A673 (cell line): Measurements from ENCODE around the gene TMEM271. TPM values are rescaled to one million over a fixed set of nuclear protein-coding genes. Genes with fewer than 3 reads are reported as not detected.

Experiments used
- BruUV-seq: library from RNA; stranded (reverse); fragments of 400-500 nt; replicated peaks from 2 replicates; lab custom pipeline; 2021; lab: Mats Ljungman, UMichigan
- CTCF ChIA-PET: fragments of 300-600 bp; sonication (Branson Sonifier 250); formaldehyde crosslinking; loops from one replicate; lab custom pipeline; 2022; ENCODE audit warnings: antibody characterized with exemption; lab: Charles Lee
- POLR2A ChIA-PET: fragments of 300-600 bp; sonication (Branson Sonifier 250); formaldehyde crosslinking; loops from one replicate; lab custom pipeline; 2022; ENCODE audit warnings: antibody characterized with exemption; ENCODE audit not compliant: low non-redundant PET; lab: Charles Lee
- DNase-seq: peaks from one replicate; pipeline ENCODE4 v3.0.0-alpha.2; 2015; ENCODE audit warnings: low spot score
- H3K27ac ChIP-seq: fragments of 200-600 bp; sonication (generic); 2 replicates; pipeline ENCODE4 v1.5.1; 2016; ENCODE audit warnings: mixed run types, low read depth, mild to moderate bottlenecking, mixed read lengths, antibody characterized with exemption, low read length; ENCODE audit not compliant: poor library complexity, severe bottlenecking
- H3K27me3 ChIP-seq: fragments of 200-600 bp; sonication (generic); replicated peaks from 2 replicates; pipeline ENCODE4 v1.6.1; 2017; ENCODE audit warnings: mixed run types, low read depth, mild to moderate bottlenecking, mixed read lengths, antibody characterized with exemption, low read length; ENCODE audit not compliant: insufficient read depth, poor library complexity
- H3K36me3 ChIP-seq: fragments of 200-600 bp; sonication (generic); 2 replicates; pipeline ENCODE4 v1.6.1; 2016; ENCODE audit warnings: mixed run types, mild to moderate bottlenecking, mixed read lengths, antibody characterized with exemption, low read length; ENCODE audit not compliant: insufficient read depth, poor library complexity, severe bottlenecking
- H3K4me1 ChIP-seq: fragments of 200-600 bp; sonication (generic); 2 replicates; pipeline ENCODE4 v1.6.1; 2017; ENCODE audit warnings: mixed run types, mild to moderate bottlenecking, mixed read lengths, antibody characterized with exemption, low read length; ENCODE audit not compliant: insufficient read depth, poor library complexity, severe bottlenecking
- H3K4me3 ChIP-seq: fragments of 200-600 bp; sonication (generic); 2 replicates; pipeline ENCODE4 v1.5.1; 2016; ENCODE audit warnings: low read depth, mixed run types, mild to moderate bottlenecking, mixed read lengths, low read length; ENCODE audit not compliant: poor library complexity, severe bottlenecking
- H3K9me3 ChIP-seq: fragments of 200-600 bp; sonication (generic); 2 replicates; pipeline ENCODE4 v1.6.1; 2016; ENCODE audit warnings: mixed run types, low read depth, mild to moderate bottlenecking, mixed read lengths, antibody characterized with exemption, low read length; ENCODE audit not compliant: poor library complexity, severe bottlenecking
- EZH2 ChIP-seq: fragments of 200-600 bp; sonication (generic); IDR thresholded peaks from 2 replicates; pipeline ENCODE4 v1.6.1; 2017; ENCODE audit warnings: borderline replicate concordance, low read depth, mild to moderate bottlenecking, mixed read lengths, antibody characterized with exemption, low read length; ENCODE audit not compliant: poor library complexity, severe bottlenecking
- intact Hi-C: fragments of 100-400 bp; cut with micrococcal nuclease; formaldehyde crosslinking; loops from one replicate; pipeline ENCODE4 v1.10.0; 2022; ENCODE audit not compliant: unreplicated experiment
- total RNA-seq: library from RNA; stranded (reverse); gene quantifications from 2 replicates; pipeline ENCODE4 v1.2.3, GENCODE V29; 2021
- TF ChIP-seq, protein P1 (sequence below): fragments of 300-800, 200-600 bp; sonication (generic); conservative IDR thresholded peaks from 2 replicates; pipeline ENCODE4 v1.5.1; 2017; ENCODE audit warnings: low read depth, mild to moderate bottlenecking, antibody characterized with exemption, low read length, moderate library complexity, mixed read lengths

TMEM271 gene
- total RNA-seq, 1 experiment from 2014 or later: 3.6 TPM

DNA sequence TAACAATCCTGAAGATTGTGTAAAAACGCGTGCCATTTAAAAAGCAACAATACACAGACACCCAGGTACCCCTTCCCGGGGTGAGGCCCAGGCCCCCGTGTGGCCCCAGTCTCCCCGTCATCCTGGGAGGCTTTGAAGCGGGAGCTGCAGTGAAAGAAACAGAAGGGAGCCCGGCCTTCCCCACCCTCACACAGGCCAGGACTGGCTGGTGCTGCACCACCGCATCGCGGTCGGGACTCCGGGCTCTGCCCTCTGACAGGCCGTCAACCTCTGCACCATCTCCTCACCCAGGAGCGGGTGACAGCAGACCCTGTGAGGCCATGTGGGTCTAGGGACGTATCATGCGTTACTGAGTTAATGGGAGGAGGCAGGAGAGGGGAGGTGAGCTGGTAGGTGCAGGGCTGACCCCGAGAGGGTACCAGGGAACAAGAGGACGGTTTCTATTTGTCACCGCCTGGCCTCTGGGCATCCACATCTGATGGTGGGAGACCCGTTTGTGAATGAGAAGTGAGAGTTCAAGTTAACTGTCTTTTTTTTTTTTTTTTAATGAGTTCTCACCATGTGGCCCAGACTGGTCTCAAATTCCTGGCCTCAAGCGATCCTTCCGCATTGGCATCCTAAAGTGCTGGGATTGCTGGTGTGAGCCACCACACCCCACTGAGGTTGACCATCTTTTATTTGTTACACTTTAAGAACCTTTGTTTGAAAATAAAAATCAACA is 49.7 kb downstream of the TMEM271 start:
- DNase-seq: no peak
- ChIA-PET POLR2A (no interaction called here), CTCF (no interaction called here)
- TF ChIP-seq EZH2: no peak
- TF ChIP-seq, protein P1, sequence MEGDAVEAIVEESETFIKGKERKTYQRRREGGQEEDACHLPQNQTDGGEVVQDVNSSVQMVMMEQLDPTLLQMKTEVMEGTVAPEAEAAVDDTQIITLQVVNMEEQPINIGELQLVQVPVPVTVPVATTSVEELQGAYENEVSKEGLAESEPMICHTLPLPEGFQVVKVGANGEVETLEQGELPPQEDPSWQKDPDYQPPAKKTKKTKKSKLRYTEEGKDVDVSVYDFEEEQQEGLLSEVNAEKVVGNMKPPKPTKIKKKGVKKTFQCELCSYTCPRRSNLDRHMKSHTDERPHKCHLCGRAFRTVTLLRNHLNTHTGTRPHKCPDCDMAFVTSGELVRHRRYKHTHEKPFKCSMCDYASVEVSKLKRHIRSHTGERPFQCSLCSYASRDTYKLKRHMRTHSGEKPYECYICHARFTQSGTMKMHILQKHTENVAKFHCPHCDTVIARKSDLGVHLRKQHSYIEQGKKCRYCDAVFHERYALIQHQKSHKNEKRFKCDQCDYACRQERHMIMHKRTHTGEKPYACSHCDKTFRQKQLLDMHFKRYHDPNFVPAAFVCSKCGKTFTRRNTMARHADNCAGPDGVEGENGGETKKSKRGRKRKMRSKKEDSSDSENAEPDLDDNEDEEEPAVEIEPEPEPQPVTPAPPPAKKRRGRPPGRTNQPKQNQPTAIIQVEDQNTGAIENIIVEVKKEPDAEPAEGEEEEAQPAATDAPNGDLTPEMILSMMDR: no peak
- peaks cover 22% of the 10 kb centered on the region for H3K36me3 ChIP-seq
- intact Hi-C loops: no loop called here
- H3K27ac ChIP-seq: no peak overlapping the region
- no TSS peak for BruUV-seq
- H3K9me3 ChIP-seq: no peaks in the 10 kb centered on the region
- no peaks in the 10 kb centered on the region for H3K27me3 ChIP-seq
- no peaks in the 10 kb centered on the region for H3K4me1 ChIP-seq
- no peak overlapping the region for H3K4me3 ChIP-seq

- DNase-seq: no peak
- no TSS peak for BruUV-seq
- intact Hi-C loops: no loop called here
- Histone ChIP-seq H3K9me3 (no peaks in the 10 kb centered on the region), H3K27me3 (no peaks in the 10 kb centered on the region), H3K36me3 (peaks cover 22% of the 10 kb centered on the region), H3K4me1 (no peaks in the 10 kb centered on the region), H3K27ac (no peak overlapping the region), H3K4me3 (no peak overlapping the region)
- ChIA-PET CTCF (no interaction called here), POLR2A (no interaction called here)
- TF ChIP-seq EZH2: no peak
- TF ChIP-seq, protein P1: no peak
Measured at GRCh38 chr4:525660-526059, 50.4 kb downstream of the TMEM271 start.

GRCh38 chr4:524196-524595 is 51.9 kb downstream of the TMEM271 start:
- Histone ChIP-seq H3K9me3 (no peaks in the 10 kb centered on the region), H3K4me1 (no peaks in the 10 kb centered on the region), H3K4me3 (no peak overlapping the region), H3K27me3 (no peaks in the 10 kb centered on the region), H3K36me3 (peaks cover 20% of the 10 kb centered on the region), H3K27ac (no peak overlapping the region)
- BruUV-seq: no TSS peak
- DNase-seq: no peak
- POLR2A ChIA-PET: no interaction called here
- no peak for TF ChIP-seq EZH2
- TF ChIP-seq, protein P1: no peak
- intact Hi-C loops: no loop called here
- CTCF ChIA-PET: no interaction called here

Other genes starting within 250 kb of the TMEM271 start
- 26.9 and 27.7 TPM in 2 replicates for gene ZNF141, start 238.5 kb downstream of the TMEM271 start, total RNA-seq
- 35.4 and 42.3 TPM in 2 replicates for gene ZNF721, start 77.1 kb downstream of the TMEM271 start, total RNA-seq
- 58.8 and 61.4 TPM in 2 replicates for gene PIGG, start 77.1 kb downstream of the TMEM271 start, total RNA-seq
- gene PDE6B, start 49.3 kb upstream of the TMEM271 start, total RNA-seq: 10.4 and 12.9 TPM in 2 replicates
- 362 and 383 TPM in 2 replicates for gene ATP5ME, start 98.0 kb upstream of the TMEM271 start, total RNA-seq
- gene MYL5, start 98.2 kb upstream of the TMEM271 start, total RNA-seq: 11.7 and 13.0 TPM in 2 replicates
- gene SLC49A3, start 112.9 kb upstream of the TMEM271 start, total RNA-seq: 0.47 and 1.7 TPM in 2 replicates
- gene PCGF3, start 129.5 kb upstream of the TMEM271 start, total RNA-seq: 83.5 and 83.9 TPM in 2 replicates
- gene CPLX1, start 249.8 kb upstream of the TMEM271 start, total RNA-seq: 4.6 and 6.6 TPM in 2 replicates